Activated CD4-positive, alpha-beta T cell treated with anti-CD3 and anti-CD28 coated beads, Interleukin-2, amount 50 U/mL, for 24 hours (primary cell): ENCODE data around the gene MAN1B1.
"Not testable (repeated sequence)": the region's sequence is repeated elsewhere in the genome, so short reads cannot be mapped to it uniquely, and the experiment has no call there.

Source experiments
- DNase-seq, 2 donors: peaks; one replicate each; pipeline ENCODE4 v3.0.0-alpha.2; 2020; ENCODE audit warnings: low read depth in 1 of 2, low spot score in 1 of 2

The MAN1B1 gene

DNA sequence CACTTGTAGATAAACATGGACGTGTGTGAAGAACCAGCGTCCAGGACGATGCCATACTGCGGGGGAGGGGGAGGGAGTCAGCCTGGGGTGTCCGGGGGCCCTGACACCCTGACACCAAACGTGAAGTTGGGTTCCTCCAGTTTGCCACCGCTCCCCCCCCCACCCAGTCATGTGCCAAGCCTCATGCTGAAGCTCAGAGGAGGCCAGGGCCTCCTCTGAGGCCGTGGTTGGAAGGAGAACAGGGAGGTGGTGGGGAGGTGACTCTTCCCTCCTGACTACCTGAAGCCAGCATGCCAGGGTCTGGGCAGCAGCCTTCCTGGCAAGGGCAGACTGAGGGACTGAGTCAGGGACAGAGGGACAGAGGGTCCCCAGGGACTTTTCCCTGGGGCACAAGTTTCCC, 34.5 kb upstream of the MAN1B1 start:
- no peak for DNase-seq

DNA sequence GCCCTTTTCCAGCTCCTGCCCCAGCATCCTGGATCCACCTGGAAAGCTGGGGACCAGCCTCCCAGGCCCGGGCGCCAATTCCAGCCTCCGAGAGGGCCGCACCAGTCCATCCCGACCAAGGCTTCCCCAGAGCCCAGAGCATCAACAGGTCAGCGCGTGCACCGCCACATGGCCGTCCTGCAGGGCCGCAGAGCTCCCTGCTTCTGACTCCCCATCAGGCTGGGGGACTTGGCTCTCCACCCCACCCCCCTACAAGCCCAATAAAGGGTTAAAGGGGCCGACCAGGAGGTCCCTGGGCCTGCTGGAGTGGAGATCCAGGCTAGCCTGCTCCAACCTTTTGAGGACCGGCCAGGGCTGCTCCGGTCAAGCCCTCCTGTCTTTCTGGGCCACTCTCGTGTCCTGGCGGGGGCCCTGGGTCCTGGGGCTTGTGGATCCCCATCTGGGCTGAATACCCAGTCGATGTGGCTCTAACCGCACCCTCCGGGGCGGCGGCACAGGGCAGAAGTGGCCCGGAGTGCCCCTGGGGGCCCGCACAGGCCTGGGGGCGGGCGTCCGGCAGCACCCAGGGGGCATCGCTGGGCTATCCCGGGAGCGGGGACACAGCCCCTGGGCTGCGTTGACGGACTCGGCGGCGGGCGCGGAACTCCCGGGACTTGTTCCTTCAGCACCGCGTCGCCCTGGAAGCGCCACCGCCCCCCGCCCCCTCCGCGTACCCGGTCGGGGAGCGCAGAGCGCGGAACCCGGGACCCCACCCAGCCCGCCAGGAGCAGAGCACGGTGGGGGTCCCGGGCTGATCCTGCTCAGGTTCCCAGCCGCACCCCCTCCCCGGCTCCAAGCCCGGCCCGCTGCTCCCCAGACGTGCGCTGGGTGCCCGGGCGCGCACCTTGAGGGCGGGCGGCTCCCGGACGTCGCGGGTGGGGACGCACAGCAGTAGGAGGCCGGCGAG, 33.5 kb upstream of the MAN1B1 start:
- DNase-seq: no peak

DNA sequence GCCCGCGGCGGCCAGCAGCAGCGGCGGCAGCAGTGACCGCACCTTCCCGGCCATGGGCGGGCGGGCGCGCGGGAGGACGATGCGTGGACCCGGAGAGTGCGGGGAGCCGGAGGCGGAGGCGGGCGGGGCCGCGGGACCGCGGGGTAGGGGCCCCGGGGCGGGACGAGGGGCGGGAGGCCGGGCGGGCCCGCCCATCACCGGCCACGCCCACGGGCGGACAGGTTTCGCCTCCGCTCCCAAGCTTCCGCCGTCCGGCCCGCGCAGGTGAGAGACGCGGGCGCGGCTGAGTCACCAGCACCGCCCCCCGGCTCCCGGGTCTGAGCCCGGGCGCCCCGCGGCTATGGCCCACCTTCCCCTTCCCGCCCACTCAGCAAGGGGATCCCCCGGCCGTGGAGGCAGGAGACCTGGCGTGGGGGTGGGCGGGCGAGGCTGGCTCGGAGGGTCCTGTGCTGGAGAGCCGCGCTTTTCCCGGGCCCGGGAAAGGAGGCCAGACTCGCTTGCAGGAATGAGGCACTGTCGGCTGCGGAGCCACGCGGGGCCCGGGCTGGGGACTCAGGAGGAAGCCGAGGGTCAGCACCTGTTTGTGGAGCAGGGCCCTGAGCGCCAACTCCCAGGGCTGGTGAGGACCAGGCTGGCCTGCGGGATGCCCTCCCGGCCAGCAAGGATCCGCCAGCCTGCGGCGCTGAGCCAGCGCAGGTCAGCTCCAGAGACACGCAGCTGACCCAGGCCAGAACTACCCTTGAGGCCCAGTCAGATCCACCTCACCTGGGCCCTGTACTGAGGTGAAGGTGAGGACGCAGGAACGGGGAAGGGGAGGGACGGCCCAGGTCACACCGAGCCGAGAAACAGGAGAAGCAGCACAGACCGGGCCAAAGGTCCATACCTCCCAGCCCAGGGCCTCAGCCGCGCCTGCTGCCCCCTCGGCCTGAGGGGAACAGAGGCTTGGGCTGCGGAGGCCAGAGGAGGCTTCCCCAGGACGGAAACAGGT, 32.5 kb upstream of the MAN1B1 start, which contains the start of gene ENTPD2:
ENTPD2 (minus strand) TSS at position 118 of the 988 bp plus-strand sequence; CDS start at position 54, 64 bp downstream.
- DNase-seq: no peak

DNA sequence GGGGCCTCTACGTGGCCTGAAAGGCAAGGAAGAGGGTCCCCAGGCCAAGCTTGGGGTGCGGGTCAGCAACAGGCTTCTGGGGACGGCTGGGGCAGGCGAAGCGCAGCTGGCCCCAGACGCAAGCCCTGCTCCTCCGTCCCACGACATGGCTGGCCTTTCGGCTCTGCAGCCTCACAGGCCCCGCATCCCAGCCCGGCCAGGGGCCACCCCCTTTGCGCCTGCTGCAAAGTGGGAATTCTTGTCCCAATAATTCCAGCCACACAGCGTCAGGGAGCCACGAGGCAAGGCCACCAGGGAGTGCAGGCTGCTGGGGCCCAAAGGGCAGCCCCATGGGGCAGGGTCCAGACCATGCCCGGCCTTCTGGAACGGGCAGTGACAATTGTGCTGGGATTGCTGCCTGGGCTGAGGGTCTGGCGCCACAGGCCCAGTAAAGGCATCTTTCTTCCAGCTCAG, 31.8 kb upstream of the MAN1B1 start:
- no peak for DNase-seq

DNA sequence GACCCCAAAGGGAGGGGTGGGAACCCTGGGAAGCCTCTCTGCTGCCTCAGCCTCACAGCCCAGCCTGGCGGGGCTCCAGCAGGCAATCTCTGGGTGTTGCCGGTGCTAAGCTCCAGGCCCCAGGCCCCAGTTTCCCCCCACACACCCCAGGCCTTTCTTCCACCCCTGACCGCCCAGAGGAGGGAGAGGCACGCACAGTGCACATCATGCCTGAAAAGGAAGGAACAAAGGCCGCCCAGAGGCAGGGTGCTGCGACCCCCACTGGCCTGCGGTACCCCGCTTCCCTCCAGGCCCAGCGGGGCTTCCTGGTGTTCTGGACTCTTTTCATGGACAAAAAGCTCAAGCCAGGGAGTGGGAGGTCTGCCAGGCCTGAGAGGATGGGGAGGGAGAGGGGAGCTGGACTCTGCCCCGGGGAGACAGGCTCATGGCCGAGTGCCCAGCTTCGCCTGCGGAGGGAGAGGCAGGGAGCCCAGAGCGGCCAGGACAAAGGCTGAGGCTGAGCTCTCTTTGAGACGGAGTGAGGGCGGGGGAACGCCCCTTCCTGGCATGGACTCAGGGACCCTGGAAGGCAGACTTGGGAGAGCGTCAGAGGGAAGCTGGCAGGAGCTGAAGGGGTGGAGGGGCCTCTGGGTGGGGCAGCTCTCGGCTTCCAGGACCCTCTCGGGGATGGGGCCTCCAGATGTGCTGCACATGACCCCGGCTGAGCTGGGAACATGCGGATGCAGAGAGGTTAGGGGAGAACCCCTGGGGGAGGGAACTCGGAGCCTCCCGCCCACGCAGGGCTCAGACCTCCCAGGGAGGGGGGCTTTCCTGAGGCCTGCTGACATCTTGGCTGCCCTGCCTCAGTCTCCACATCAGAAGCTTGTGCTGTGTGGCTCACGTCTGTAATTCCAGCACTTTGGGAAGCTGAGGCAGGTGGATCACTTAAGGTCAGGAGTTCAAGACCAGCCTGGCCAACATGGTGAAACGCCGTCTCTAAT, 31.1 kb upstream of the MAN1B1 start:
- no peak for DNase-seq

DNA sequence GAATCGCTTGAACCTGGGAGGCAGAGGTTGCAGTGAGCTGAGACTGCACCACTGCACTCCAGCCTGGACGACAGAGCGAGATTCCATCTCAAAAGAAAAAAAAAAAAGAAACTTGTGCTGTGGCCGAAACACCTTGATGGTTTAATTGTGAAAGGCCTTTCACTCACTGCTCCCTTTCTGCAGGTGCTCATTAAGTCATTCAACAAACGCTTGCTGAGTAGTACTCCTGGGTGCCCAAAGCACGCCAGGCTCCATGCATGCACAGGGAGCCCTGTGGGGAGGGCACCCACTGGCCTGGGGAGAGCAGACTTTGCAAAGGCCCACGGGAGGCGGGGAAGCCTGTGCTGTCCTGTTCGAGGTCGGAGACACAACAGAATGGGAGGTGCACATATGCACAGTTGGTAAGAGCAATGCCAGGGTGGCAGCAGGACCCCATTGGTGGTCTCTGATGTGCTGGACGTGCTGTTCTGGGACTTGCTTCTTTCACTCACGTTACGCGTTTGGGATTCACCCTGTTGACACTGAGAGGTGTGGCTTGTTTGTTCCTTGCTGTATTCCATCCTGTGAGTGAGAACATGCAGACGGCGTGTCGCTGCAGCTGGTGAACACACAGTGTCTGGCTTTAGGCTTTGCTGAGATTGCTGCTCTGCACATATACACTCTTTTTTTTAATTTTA, 29.9 kb upstream of the MAN1B1 start:
- no peak for DNase-seq

DNA sequence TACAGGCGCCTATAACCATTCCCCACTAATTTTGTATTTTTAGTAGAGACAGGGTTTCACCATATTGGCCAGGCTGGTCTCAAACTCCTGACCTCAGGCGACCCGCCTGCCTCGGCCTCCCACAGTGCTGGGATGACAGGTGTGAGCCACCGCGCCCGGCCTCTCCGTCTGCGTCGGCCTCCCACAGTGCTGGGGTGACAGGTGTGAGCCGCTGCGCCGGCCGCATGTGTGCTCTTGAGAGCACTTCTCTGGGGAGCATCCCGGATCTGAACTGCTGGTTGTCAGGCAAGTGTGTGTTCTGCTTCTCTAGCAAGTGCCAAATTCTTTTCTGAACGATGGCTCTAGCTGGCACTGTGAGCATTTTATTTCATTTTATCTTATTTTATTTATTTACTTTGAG, 29.2 kb upstream of the MAN1B1 start:
- DNase-seq: no peak

DNA sequence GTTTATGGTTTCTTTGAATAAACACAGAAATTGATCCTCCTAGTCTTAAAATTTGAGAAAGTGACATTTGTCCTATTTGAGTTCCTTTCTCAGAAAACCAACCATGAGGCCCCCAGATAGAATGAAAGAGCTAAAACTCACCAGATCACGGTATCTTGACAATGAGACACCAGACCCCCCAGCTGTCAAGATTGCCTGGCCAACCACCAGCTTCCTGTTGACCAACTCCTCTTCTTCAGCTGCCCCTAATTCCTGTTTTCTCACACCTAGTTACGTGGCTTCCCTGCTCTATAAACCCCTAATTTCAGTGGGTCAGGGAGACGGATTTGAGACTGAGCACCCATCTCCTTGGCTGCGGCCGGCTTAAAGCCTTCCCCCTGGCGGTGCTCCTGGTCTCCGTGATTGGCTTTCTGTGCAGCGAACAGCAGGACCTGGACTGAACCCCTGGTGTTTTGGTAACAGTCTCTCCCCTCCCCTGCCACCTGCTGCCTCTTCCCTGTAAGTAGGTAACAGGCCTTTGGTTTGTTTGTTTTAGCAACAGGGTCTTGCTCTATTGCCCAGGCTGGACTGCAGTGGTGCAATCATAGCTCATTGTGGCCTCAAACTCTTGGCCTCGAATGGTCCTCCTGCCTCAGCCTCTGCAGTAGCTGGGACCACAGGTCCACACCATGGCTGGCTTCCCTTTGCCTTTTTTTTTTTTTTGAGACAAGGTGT, 28.1 kb upstream of the MAN1B1 start:
- DNase-seq: no peak

DNA sequence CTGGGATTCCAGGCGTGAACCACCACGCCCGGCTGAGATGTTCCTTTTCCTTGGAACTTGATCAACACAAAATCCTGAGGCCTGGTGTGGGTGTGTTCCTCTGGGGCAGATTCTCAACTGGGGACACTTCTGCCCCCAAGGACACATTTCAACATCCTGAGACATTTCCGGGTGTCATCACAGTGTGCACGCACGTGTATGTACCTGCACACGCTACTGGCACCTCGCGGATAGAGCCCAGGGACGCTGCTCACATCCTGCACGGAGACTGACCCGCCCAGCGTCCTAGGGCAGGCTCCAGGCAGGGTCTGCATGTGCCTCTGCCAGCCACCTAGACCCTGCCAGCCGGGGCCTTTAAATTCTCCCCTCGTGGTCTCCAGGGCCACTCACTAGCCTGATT, 24.4 kb upstream of the MAN1B1 start:
- no peak for DNase-seq

DNA sequence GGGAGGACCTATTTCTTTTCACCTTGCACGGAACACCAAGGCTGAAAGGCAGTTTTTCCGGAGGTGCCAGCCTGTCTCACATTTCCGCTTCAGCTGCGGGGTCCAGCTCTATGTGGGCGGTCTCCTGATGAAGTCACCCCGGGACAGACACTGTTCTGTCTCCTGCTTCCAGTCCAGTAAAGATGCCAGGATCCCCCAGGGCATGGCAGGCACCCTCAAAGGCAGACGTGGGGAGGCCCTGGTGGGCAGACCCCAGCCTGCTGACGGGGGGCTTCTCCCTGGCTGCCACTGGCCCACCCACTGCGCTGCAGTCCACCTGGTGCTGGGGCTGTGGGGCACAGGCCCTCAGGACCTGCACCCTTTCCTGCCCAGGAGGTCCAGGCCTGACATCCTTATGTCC, 24.0 kb upstream of the MAN1B1 start:
- not testable (repeated sequence) for DNase-seq

DNA sequence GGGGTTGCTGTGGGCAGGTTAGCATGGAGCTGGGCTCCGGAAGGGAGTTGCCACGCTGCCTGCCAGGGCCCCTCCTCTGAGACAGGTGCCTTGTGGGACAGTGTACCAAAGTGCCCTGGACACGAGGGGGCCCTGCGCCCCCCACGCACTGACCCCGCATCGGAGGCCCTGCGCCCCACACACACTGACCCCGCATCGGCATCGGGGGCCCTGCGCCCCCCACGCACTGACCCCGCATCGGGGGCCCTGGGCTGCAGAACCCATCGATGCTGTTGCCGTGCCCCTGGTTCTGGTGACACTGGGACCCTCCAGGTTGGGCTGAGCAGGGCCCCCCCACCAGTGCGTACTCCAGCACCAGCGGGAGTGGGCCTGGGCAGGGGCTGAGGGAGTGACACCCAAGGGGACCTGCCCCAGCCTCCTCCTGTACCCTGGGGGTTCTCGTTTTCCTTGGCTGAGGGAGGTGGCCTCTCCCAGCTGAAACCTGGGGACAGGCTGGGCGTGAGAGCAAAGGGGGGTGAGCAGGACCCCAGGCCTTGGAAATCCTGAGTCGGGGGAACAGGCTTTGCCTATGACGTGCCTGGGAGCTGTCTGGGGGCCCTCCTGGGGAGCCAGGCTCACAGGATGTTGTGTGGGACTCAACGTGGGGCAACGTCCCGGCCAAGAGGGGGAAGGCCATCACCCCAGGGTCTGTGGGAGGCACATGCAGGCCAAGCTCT, 23.3 kb upstream of the MAN1B1 start:
- DNase-seq: no peak

DNA sequence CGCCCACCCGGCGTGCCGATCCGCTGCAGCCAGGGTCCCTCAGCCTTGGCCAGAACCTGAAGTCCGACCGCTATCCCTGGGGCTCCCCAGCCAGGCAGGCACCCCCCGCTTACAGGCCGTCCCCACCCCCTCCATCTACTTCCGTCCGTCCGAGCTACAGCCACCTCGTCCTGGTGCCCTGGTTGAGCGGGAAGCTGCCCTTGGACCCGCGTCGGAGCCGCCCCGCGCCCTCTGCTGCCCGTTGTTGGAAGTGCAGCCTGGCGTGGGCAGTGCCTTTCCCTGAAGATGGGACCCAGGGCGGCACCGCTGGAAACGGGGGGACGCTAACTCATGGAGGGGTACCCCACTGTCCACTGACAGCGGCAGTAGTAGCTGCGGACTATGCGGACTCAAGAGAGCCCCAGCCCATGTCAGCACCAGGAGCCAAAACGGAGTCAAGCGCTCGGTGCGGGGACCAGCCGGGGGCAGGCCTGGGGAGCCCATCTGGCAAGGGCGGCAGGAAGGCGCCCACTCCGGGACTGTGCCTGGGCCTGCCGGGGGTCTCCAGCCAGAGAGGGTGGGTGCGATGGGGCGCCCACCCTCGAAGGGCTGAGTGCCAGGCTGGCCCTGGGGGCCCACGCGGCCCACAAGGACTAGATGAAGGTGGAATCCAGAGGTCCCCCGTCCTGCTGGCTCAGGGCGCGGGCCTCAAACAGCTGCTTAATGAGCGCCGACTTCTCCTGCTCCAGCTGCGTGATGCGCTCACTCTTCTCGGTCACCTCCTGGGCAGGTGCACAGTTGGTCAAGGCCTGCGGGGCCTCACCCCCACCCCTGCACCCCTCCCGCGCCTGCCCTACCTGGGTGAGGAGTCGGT, 22.5 kb upstream of the MAN1B1 start:
- peak; percentile 44 to 57 for DNase-seq

DNA sequence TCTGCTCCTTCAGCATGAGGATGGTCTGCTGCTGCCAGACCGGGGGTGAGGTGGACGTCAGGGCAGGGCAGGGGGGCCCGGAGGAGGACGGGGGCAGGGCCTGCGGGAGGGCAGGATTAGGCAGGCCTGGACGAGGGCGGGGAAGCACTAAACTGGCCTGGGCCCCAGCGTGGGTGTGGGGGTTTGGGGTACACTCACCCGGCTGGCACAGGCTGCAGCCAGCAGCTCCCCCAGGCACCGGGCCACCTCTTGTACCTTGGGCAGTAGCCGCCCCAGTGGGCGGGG, 22.0 kb upstream of the MAN1B1 start:
- DNase-seq: no peak

DNA sequence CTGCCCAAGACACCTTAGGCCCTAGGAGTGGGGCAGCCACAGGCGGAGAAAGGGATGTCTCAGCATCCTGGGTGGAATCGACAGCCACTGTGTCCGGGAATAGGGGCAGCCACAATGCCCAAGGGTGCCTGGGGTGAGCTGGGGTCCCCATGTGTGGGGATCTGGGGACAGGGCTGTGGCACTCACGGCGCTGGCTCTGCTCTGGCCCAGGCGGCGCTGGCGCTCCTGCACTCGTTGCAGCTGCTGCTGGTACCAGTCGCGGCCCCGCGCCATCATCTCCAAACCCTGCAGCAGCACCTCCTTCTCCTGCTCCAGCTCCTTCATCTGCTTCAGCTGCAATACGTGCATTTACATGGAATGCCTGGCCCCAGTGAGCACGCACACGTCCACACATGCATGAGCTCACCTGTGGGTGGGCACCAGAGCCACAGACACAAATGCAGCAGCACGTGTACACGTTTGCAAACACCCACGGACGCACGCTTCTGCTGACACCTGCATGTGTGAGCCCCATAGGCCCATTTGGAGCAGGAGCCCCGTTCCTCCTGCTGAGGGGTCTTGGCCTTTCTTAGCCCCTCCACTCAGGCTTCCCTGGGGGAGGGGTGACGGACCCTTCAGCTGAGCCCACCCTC, 21.3 kb upstream of the MAN1B1 start:
- DNase-seq: no peak

DNA sequence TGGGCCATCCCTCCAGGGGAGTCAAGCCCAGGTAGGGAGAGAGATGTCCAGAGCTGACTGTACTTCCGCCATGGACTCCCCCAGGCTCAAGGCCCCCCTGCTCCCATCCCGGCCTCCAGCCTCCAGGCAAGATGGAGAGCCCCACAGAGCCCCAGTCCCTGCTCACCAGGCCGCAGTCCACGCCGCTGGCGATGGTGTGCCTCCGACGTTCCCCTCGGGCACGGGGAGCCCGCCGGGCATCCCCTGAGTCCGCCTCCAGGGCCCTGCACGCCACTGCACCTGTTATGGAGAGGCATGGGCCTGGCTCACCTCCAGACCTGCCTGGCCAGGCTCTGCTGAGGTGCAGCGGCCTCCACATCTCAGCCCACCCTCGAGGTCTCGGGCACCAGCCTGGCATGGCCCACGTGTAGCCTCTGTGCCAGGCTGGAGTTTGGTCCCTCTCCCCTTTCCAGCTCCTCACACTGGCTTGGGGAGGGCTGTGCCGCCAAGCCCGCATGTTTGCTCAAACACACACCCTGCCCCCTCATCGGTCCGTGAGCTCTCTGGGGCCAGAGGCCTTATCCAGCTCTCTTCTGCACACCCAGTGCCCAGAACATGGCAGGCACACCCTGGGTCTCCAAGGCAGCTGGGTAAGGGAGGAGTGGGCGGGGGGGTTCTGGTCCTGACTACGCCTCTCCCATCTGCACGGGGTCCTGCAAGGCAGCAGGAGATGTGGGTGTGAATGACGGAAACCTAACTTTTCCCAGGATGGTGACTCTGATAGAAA, 20.5 kb upstream of the MAN1B1 start:
- no peak for DNase-seq

DNA sequence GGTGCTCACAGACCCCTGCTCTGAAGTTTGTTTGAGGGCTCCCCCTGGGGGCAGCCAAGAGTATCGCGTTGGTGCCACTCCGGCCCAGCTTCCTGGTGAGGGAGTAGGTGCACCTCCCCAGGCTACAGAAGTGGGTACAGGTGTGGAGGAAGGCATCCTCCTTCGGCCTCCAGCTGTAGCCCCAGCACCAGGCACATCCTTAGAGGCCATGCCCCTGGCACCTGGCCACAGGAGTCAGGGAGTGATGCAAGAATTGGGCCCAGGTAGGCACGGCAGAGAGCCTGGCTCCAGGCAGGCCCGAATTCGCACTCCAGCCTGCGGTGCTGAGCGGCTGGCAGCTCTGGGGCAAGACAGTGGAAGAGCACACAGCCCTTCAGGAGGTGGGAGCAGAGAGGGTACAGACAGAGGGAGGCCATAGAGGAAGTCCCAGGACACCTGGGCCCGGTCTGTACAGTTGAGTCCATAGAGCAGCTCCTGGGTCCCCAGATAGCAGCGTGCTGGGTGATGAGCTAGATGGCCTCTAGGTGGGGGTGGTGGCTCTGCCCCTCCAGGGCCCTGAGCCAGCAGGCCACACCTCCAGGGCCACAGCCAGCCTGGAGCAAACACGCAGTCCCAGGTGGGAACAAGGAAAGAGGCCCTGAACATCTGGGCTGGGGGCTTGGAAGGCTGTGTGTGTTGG, 18.8 kb upstream of the MAN1B1 start:
- peak; percentile 72 to 79 for DNase-seq
